H1 (cell line): ENCODE data around the gene TASP1. TPM values are rescaled to one million over a fixed set of nuclear protein-coding genes. Genes with fewer than 3 reads are reported as not detected.

Experiments
- polyA plus RNA-seq, 7 experiments: library from polyadenylated mRNA; depleted of rRNA in 3 of 7; stranded (reverse) in 5 of 7; unstranded in 2 of 7; fragments of >200 nt in 5 of 7; fragments of 200-250 nt in 2 of 7; gene quantifications; 1 replicate in 5 of 7; 2 replicates in 1 of 7; 4 replicates in 1 of 7; pipeline versions ENCODE4 v1.2.1 to v1.2.3, GENCODE V29; 2011 to 2013; ENCODE audit warnings: missing spikeins in 2 of 7, mixed read lengths in 2 of 7
- total RNA-seq: library from RNA; stranded (reverse); fragmentation: NEBNext Ultra II Directional; extraction: Animal tissue kit (Norgen Biotek cat#: 25700); gene quantifications from 2 replicates; pipeline ENCODE4 v1.2.1, GENCODE V29; 2021
- TF ChIP-seq, protein P1 (sequence below), 3 experiments: IDR thresholded peaks; 1 replicate in 2 of 3; 2 replicates in 1 of 3; pipeline versions ENCODE4 v1.5.1 to v1.6.1; 2011; ENCODE audit warnings: low read length in 3 of 3, mild to moderate bottlenecking in 3 of 3, inconsistent platforms in 2 of 3, low read depth in 1 of 3, moderate library complexity in 1 of 3; ENCODE audit not compliant: insufficient read depth in 1 of 3; ENCODE audit errors: control extremely low read depth in 1 of 3

TASP1 gene
- total and polyA plus RNA-seq, 2 of the 8 experiments (the other 6 are each of a cell fraction or from before 2014, with no cell fraction given): 4.5 to 10.9 TPM

DNA sequence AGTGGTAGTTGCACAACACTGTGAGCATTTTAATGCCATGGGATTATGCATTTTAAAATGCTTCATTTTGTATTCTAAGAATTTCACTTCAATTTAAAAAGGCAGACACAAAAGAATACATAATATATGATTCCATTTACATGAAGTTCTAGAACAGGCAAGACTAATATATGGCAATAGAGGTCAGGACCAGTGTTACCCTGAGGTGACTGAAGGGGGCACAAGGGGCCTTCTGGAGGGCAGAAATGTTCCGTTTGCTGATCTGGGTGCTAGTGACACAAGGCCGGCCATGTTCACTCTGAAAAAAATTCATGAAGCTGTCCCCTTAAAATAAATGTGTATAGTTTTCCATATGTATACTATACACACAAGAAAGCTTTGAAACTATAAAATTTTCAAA, 28.5 kb downstream of the TASP1 start (continued):
- TF ChIP-seq, protein P1, sequence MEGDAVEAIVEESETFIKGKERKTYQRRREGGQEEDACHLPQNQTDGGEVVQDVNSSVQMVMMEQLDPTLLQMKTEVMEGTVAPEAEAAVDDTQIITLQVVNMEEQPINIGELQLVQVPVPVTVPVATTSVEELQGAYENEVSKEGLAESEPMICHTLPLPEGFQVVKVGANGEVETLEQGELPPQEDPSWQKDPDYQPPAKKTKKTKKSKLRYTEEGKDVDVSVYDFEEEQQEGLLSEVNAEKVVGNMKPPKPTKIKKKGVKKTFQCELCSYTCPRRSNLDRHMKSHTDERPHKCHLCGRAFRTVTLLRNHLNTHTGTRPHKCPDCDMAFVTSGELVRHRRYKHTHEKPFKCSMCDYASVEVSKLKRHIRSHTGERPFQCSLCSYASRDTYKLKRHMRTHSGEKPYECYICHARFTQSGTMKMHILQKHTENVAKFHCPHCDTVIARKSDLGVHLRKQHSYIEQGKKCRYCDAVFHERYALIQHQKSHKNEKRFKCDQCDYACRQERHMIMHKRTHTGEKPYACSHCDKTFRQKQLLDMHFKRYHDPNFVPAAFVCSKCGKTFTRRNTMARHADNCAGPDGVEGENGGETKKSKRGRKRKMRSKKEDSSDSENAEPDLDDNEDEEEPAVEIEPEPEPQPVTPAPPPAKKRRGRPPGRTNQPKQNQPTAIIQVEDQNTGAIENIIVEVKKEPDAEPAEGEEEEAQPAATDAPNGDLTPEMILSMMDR (IDR thresholded peaks at IDR 0.05; ENCODE audit: control extremely low read depth in 1 of 3, insufficient read depth in 1 of 3, low read depth in 1 of 3, low read length in 3 of 3): peak; percentile 66 to 76 (median 68)
- TF ChIP-seq, all 59 proteins: peak for 3
